HFF-Myc (cell line): ENCODE data around the gene SAMD14.

Source experiments
- DNase-seq: peaks from one replicate; pipeline ENCODE4 v3.0.0-alpha.2; 2011; ENCODE audit warnings: low read depth; ENCODE audit errors: extremely low read depth
- H3K4me3 ChIP-seq: replicated peaks from 2 replicates; pipeline ENCODE4 v1.5.1; 2011; ENCODE audit warnings: low read depth, mild to moderate bottlenecking, control low read depth, low read length
- CTCF ChIP-seq: IDR thresholded peaks from 2 replicates; pipeline ENCODE4 v1.5.1; 2012; ENCODE audit warnings: mild to moderate bottlenecking, low read depth, low read length, control low read depth; ENCODE audit errors: missing control alignments

SAMD14 gene

GRCh38 chr17:50136096-50136687 is 6.2 kb upstream of the SAMD14 start:
- no peak for TF ChIP-seq CTCF
- DNase-seq: no peak
- no peak overlapping the region for H3K4me3 ChIP-seq

- no peak overlapping the region for H3K4me3 ChIP-seq
- no peak for TF ChIP-seq CTCF
- no peak for DNase-seq
Observed at GRCh38 chr17:50135316-50136095, 5.5 kb upstream of the SAMD14 start.

GRCh38 chr17:50134206-50135110 is 4.5 kb upstream of the SAMD14 start:
- TF ChIP-seq CTCF: no peak
- no peak overlapping the region for H3K4me3 ChIP-seq
- no peak for DNase-seq

- no peak for DNase-seq
- TF ChIP-seq CTCF: no peak
- no peak overlapping the region for H3K4me3 ChIP-seq
Observed at GRCh38 chr17:50133769-50134099, 3.8 kb upstream of the SAMD14 start.

GRCh38 chr17:50133028-50133768 is 3.2 kb upstream of the SAMD14 start:
- no peak for TF ChIP-seq CTCF
- H3K4me3 ChIP-seq: no peak overlapping the region
- DNase-seq: no peak

- H3K4me3 ChIP-seq: no peak overlapping the region
- no peak for DNase-seq
- TF ChIP-seq CTCF: no peak
Observed at GRCh38 chr17:50132104-50132794, 2.3 kb upstream of the SAMD14 start.
